ENCODE measurements around the gene SDHAF3. TPM values are rescaled to one million over a fixed set of nuclear protein-coding genes. Genes with fewer than 3 reads are reported as not detected.
A peak's percentile ranks its signal among the peaks of the same experiment; 100 is the strongest.

The SDHAF3 gene
- total RNA-seq, 1 experiment from 2014 or later, result 16.1 TPM

- ATAC-seq (no peak), DNase-seq (ENCODE audit: low read depth, low spot score) (no peak)
- POLR2A ChIA-PET, result no interaction called here
- in situ Hi-C loops (cut with HindIII; ENCODE audit: low pct_unique_long_range_greater_than_20kb, low sequenced_read_pairs) (no loop called here), intact Hi-C loops (cut with micrococcal nuclease; ENCODE audit: unreplicated experiment) (no loop called here)
- H3K27ac ChIP-seq (ENCODE audit: low read length), result no peak overlapping the region
- CTCF ChIA-PET, result no interaction called here
- TF ChIP-seq POLR2AphosphoS5 (IDR thresholded peaks at IDR 0.05; ENCODE audit: low read depth, low read length) (no peak), TCF7L2 (IDR thresholded peaks at IDR 0.05; ENCODE audit: low read depth, low read length) (no peak)
- TF ChIP-seq, protein P1, sequence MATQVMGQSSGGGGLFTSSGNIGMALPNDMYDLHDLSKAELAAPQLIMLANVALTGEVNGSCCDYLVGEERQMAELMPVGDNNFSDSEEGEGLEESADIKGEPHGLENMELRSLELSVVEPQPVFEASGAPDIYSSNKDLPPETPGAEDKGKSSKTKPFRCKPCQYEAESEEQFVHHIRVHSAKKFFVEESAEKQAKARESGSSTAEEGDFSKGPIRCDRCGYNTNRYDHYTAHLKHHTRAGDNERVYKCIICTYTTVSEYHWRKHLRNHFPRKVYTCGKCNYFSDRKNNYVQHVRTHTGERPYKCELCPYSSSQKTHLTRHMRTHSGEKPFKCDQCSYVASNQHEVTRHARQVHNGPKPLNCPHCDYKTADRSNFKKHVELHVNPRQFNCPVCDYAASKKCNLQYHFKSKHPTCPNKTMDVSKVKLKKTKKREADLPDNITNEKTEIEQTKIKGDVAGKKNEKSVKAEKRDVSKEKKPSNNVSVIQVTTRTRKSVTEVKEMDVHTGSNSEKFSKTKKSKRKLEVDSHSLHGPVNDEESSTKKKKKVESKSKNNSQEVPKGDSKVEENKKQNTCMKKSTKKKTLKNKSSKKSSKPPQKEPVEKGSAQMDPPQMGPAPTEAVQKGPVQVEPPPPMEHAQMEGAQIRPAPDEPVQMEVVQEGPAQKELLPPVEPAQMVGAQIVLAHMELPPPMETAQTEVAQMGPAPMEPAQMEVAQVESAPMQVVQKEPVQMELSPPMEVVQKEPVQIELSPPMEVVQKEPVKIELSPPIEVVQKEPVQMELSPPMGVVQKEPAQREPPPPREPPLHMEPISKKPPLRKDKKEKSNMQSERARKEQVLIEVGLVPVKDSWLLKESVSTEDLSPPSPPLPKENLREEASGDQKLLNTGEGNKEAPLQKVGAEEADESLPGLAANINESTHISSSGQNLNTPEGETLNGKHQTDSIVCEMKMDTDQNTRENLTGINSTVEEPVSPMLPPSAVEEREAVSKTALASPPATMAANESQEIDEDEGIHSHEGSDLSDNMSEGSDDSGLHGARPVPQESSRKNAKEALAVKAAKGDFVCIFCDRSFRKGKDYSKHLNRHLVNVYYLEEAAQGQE (IDR thresholded peaks at IDR 0.05; ENCODE audit: insufficient read depth in 1 of 2, low read depth in 2 of 2, low read length in 1 of 2), result no peak
- H3K36me3 ChIP-seq (ENCODE audit: control insufficient read depth, insufficient read depth, low read length), result no peaks in the 10 kb centered on the region; the same call in 1 of the 2 replicates
- H3K4me1 ChIP-seq (ENCODE audit: control insufficient read depth, insufficient read depth, low read length), result no peaks in the 10 kb centered on the region
- H3K27me3 ChIP-seq (ENCODE audit: control insufficient read depth, insufficient read depth, low read length), result no peaks in the 10 kb centered on the region
- no TSS peak for BruUV-seq (replicated peaks)
- H3K4me3 ChIP-seq (ENCODE audit: low read depth in 2 of 2, low read length in 2 of 2), result no peak overlapping the region
- H3K9me3 ChIP-seq (ENCODE audit: control insufficient read depth, insufficient read depth, low read depth, low read length), result no peaks in the 10 kb centered on the region
These were observed 56.8 kb downstream of the SDHAF3 start for GRCh38 chr7:97174303-97174702.

- TF ChIP-seq, protein P1 (IDR thresholded peaks at IDR 0.05; ENCODE audit: insufficient read depth in 1 of 2, low read depth in 2 of 2, low read length in 1 of 2), result no peak
- TF ChIP-seq CTCF (IDR thresholded peaks at IDR 0.05), result peak; percentile 87
- TF ChIP-seq TCF7L2 (IDR thresholded peaks at IDR 0.05; ENCODE audit: low read depth, low read length), result no peak
- H3K4me3 ChIP-seq (ENCODE audit: low read depth in 2 of 2, low read length in 2 of 2), result no peak overlapping the region
- intact Hi-C loops (cut with micrococcal nuclease; ENCODE audit: unreplicated experiment) (loop anchor here (1.0 kb wide), 2 partner anchors 34 to 75 kb away; no protein-coding TSS in a partner anchor), in situ Hi-C loops (cut with HindIII; ENCODE audit: low pct_unique_long_range_greater_than_20kb, low sequenced_read_pairs) (no loop called here)
- no peaks in the 10 kb centered on the region for H3K36me3 ChIP-seq (ENCODE audit: control insufficient read depth, insufficient read depth, low read length)
- peak; percentile 43 for DNase-seq (ENCODE audit: low read depth, low spot score)
- POLR2A ChIA-PET, result no interaction called here
- BruUV-seq (replicated peaks), result no TSS peak
- no peak overlapping the region for H3K27ac ChIP-seq (ENCODE audit: low read length)
- CTCF ChIA-PET, result interaction anchor here (0.7 kb wide), 3 partner anchors 36 to 1749 kb away, joined by 3 to 5 read pairs (median 4); no protein-coding TSS in a partner anchor
- no peaks in the 10 kb centered on the region for H3K4me1 ChIP-seq (ENCODE audit: control insufficient read depth, insufficient read depth, low read length)
- ATAC-seq, result peak; percentile 71; the same call in 1 of the 2 replicates
- no peaks in the 10 kb centered on the region for H3K9me3 ChIP-seq (ENCODE audit: control insufficient read depth, insufficient read depth, low read depth, low read length)
- no peaks in the 10 kb centered on the region for H3K27me3 ChIP-seq (ENCODE audit: control insufficient read depth, insufficient read depth, low read length)
These were observed 62.1 kb downstream of the SDHAF3 start for GRCh38 chr7:97179454-97180104.
